HG03060 (cell line): ENCODE data around the gene CELF2.
"Not testable (repeated sequence)": the region's sequence is repeated elsewhere in the genome, so short reads cannot be mapped to it uniquely, and the experiment has no call there.

Experiments used
- ATAC-seq: cut with Tn5 transposase; IDR thresholded peaks from one replicate; pipeline ENCODE4 v1.9.1; 2021; ENCODE audit warnings: low read depth, moderate number of reproducible peaks; ENCODE audit not compliant: unreplicated experiment

The CELF2 gene

DNA sequence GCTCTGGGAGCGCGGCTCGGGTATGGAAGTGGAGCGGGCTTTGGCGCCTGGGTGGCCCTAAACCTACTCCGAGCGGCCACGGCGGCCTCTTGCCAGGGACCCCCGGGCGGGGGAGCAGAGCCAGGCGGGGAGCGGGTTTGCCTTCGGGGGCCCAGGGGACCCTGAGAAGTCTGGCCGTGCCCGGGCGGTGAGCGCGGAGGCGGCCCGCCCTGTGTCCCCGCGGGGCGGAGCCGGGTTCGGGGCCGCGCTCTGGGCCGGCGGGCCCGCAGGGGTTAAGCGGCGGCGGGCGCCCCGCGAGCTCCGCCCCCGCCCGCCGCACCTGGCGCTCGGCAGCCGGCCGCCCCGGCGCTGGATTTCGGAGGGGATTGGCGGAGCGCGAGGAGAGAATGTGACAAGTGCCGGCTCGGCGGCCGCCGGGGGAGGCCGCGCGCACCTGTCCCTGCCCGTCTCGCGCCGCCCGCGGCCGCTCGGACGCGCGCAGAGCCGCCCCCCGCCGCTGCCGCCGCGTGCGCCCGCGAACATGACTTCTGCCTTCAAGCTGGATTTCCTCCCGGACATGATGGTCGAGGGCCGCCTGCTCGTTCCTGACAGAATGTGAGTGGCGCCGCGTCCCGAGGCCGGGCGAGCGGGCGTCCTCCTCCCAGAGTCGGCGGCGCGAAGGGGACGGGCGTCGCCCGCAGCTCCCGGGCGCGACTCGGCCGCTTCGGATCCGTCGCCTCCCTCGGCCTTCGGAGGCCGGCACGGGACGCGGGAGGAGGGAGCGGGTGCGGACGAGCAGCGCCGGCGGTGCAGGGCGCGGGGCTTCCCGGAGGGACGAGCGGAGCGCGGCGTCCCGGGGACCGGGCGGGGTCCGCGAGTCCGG, at the start of gene CELF2:
Gene CELF2 (plus strand): TSS at position 303 of the 862 bp plus-strand sequence. CDS start 218 bp downstream, at position 521.
- ATAC-seq = no peak

GRCh38 chr10:10968257-10968588, 49.4 kb upstream of the CELF2 start:
- no peak for ATAC-seq

DNA sequence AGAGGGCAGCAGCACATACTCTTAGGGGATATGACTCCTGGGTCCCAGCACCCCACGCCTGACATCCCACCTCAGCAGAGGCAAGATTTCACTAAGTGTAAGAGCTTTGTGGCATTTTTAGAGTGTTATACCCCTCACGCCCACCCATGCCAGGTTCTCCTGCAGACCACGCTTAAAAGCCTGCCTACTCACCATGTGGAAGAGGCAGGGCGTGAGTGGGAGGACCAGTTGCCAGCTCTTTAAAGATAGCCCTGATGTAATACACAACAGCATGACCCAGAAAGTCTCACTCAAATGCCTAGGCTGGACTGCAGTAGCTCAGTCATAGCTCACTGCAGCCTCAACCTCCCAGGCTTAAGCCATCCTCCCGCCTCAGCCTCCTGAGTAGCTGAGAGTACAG, 44.4 kb upstream of the CELF2 start:
- ATAC-seq = no peak

DNA sequence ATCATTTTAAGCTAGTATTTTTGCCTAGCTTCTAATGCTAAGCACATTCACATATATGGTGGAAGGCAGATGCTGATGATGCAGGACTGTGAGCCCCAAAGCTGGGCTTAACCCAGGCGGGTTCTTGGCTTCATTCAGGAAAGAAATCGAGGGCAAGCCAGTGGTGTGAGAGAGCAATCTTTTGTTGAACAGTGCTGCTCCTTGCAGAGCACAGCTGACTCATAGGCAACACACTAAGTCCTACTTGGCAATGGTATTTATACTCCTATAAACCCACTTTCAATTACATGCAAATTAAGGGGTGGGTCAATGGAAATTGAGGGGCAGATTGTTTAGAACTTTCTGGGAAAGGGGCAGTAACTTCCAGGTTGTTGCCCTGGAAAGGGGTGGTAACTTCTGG, 42.0 kb upstream of the CELF2 start:
- no peak for ATAC-seq

DNA sequence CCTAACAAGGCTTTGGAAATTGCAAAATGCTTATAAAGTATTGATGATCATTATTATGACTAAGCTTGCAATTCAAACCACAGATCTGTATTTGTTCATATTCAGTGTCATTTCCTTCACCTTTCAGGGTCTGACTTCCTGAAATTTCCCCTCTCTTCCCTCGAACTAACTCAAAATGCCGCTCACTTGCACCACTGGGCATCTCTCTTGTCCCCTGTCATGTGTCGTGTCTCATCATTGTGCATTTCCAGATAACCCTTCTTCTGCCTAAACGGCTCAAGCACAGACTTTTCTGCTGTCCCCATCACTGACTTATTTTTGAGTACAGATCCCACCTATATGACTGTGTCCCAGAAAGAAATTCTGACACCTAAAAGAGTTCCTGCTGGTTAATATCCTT, 41.0 kb upstream of the CELF2 start:
- ATAC-seq = no peak

- no peak for ATAC-seq
Observed at GRCh38 chr10:10977226-10977956, 40.3 kb upstream of the CELF2 start.

DNA sequence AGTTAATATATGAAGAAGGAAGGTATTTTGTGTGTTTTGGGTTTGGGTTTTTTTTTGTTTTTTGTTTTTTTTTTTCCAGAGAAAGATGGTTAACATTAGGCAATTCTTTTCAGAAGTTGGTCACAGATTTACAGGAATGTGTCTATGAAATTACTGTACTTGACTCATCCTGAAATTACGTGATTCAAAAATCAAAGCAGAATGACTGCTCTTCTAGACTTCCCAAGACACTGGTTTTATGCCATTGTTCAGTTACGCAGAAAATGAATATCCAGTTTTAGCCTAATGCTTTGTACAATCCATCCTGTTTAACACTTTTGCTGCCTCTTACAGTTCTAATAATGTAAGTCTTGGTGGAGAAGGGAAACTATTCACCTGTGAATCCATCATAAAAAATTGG, 39.7 kb upstream of the CELF2 start:
- ATAC-seq = no peak

DNA sequence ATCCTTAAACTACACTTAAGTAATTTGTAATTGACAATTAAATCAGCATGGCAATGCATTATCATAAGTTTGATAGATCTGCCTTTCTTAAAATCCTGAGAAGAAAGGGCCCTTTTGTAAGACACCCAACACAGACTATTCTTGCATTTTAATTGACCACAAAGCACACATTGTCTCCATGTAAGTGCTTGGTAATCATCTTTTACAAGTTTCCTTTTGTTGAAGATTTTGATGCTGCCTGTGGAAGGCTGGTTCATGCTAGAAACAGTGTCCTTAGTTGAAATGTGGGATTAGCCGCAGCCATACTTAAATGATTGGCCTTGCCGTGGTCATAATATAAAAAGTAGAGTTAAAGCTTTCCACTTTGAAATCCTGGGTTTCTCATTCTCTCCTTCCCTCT, 32.3 kb upstream of the CELF2 start:
- no peak for ATAC-seq

DNA sequence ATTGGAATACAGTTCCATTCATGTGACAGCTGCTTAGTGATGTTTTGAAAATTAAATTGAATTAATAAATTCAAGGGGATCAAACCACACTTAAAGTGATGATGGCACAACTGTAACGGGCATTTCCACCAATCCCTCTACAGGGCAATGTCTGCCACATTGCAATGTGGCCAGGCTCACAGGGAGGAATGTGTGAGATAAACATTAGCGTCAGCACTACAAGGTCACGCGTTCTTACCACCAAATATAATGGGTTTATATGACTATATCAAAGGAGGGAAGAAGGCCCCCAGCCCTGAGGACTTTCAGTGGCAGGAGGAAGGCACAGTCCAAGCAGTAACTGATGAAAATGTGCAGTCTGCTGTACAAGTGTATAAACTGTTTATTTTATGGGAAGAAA, 31.1 kb upstream of the CELF2 start:
- no peak for ATAC-seq

DNA sequence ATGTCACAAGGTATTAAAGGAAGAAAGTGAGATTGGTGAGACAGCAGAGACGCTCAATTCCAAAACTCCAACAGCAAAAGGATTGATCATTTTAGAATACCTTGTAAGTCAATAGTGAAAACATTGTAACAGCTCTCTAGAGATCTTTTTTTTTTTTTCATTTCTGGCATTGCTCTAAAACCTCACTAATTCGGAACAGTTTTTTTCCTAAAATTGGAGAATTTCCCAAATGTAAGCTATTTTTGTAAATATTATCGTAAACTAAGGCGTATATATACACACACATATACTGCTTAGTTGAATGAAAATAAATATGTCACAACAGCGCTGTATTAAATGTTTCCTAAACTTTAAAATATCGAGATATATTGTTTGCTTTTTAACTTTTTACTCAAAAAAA, 30.6 kb upstream of the CELF2 start:
- no peak for ATAC-seq

- ATAC-seq = no peak
Observed at GRCh38 chr10:10989669-10990068, 28.0 kb upstream of the CELF2 start.

DNA sequence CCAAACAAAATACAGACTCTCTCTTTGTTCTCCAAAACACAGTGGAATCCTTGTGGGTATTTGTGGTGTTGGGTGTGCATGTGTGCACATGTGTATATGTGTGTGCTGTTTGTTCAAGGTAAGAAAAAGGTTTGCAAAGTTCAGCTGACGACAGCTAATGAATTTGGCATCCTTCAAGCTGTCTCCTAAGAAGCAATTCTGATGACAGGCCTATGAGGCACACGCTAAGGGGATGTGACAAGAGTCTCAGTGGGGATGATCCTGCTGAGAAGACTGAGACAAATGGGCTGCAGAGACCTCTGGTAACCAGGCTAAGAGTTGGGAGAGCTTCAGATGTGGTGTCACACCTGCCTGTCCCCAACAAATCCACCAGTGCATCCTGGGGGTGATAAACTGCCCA, 26.5 kb upstream of the CELF2 start:
- ATAC-seq = no peak

GRCh38 chr10:10992072-10992471, 25.6 kb upstream of the CELF2 start:
- no peak for ATAC-seq

GRCh38 chr10:10992961-10993714, 24.5 kb upstream of the CELF2 start:
- ATAC-seq = no peak

DNA sequence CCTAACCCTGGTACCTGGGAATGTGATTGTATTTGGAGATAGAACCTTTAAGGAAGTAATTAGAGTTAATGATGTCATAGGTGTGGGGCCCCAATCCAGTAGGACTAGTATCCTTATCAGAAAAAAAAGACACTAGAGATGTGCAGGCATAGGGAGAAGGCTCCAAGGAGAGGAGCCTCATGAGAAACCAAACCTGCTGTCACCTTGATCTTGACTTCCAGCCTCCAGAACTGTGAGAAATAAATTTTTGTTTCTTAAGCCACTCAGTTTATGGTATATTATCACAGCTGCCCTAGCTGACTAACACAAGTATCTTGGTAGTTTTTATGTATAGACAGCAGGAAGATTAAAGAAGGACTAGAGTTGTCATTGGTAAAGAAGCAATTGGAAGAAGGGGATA, 23.9 kb upstream of the CELF2 start:
- no peak for ATAC-seq

GRCh38 chr10:10994360-10994759, 23.3 kb upstream of the CELF2 start:
- ATAC-seq = no peak

DNA sequence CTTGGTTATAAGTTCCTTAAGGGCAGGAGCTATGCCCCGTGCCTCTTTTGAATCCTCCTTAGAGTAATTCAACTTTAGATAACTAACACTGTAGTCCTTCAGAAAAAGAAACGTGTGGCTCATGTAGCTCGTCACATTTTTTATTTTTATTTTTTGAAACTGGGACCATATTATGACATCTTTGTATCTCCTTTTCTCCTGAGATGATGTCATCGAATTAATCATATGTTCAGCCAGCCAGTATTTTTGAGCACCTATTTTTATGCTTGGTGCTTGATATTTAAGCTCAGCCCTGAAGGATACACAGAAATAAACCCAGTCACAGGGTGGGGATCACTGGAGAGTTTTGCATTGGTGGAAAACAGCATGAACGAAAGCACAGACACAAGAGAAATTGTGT, 22.6 kb upstream of the CELF2 start:
- ATAC-seq = no peak

GRCh38 chr10:10996966-10997620, 20.6 kb upstream of the CELF2 start:
- ATAC-seq = no peak

DNA sequence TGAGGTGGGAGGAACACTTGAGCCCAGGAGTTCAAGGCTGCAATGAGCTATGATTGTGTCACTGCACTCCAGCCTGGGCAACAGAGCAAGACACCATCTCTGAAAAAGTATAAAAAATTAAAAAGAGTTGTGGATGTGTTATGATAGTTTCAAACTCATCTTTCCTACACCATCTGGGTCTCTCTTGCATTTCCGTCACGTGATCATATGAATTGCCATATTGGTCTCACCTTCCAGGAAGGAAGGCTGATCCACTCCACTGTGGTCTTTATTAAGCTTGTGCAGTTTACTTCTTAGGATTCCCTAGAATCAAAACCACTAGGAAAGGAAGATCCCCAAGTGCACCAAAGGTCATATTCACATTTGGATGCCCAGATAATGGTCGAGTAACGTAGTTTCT, 18.2 kb upstream of the CELF2 start:
- ATAC-seq = not testable (repeated sequence)

GRCh38 chr10:11002485-11002884, 15.2 kb upstream of the CELF2 start:
- ATAC-seq = no peak

DNA sequence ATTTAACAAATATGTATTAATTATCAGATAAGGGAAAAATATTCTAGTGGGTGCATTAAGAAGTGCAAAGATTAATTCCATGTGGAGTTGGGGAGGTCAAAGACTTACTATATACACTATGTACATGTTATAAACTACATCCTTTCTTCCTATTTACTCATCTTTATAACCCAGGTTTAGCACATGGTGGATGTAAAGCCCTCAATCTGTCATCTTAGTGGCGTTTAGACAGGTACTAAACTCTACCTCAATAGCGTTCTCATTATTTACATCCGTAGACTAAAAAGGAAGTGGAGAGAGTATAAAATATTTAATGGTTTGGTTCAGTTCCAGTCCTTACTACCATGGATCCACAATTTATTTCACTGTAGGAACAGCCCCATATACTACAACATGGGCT, 14.8 kb upstream of the CELF2 start:
- no peak for ATAC-seq
